Spleen (tissue), 7 donors: Measurements from ENCODE around the gene NOP14.

Experiments
- POLR2AphosphoS5 ChIP-seq, 3 donors: sonication (generic); formaldehyde crosslinking; IDR thresholded peaks; one replicate each; pipeline ENCODE4 v1.5.1; 2017; ENCODE audit warnings: antibody characterized with exemption in 3 of 3
- TF ChIP-seq, protein P1 (sequence below), 11 experiments: fragments of 200-600 bp in 7 of 11; fragments of 450-650 bp in 4 of 11; sonication (generic) in 4 of 11; IDR thresholded peaks in 8 of 11; conservative IDR thresholded peaks in 3 of 11; 1 replicate in 7 of 11; 2 replicates in 4 of 11; pipeline versions ENCODE4 v1.4.0 to v1.8.0; 2016 to 2021; ENCODE audit warnings: antibody characterized with exemption in 11 of 11, inconsistent platforms in 4 of 11, mild to moderate bottlenecking in 1 of 11
- donor health status: DM: no; HTN: no; CAD: no; lungs with moderate emphysema.
- donor health status: DM: no; HTN: no; CAD: no.
- donor health status: DM: no; HTN: no; CAD: no.

DNA sequence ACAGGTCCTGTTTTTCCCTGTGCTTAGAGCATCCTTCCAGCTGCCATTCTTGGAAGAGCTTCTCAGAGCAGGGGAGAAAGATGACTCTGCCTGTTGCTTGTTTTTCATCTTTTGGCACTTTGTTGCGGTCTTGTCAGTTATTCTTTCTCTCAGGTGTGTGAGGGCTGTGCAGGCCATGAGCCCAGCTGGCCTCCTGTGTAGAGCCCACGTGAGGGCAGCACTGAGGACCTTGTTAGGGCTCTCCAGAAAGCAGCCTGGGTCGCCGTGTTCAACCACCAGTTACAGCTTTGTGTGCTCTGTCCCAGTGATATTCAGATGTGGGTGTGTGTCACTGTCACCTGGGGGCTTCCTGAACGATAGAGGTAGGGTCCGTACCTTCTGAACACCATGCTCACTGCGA is 52.8 kb downstream of the NOP14 start:
- TF ChIP-seq, protein P1, sequence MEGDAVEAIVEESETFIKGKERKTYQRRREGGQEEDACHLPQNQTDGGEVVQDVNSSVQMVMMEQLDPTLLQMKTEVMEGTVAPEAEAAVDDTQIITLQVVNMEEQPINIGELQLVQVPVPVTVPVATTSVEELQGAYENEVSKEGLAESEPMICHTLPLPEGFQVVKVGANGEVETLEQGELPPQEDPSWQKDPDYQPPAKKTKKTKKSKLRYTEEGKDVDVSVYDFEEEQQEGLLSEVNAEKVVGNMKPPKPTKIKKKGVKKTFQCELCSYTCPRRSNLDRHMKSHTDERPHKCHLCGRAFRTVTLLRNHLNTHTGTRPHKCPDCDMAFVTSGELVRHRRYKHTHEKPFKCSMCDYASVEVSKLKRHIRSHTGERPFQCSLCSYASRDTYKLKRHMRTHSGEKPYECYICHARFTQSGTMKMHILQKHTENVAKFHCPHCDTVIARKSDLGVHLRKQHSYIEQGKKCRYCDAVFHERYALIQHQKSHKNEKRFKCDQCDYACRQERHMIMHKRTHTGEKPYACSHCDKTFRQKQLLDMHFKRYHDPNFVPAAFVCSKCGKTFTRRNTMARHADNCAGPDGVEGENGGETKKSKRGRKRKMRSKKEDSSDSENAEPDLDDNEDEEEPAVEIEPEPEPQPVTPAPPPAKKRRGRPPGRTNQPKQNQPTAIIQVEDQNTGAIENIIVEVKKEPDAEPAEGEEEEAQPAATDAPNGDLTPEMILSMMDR (IDR thresholded peaks at IDR 0.05 in 8 of 11, conservative IDR thresholded peaks at IDR 0.05 in 3 of 11): no peak
- no peak for TF ChIP-seq POLR2AphosphoS5 (IDR thresholded peaks at IDR 0.05)
